K562 (cell line): ENCODE data around the gene CCDC194. TPM values are rescaled to one million over a fixed set of nuclear protein-coding genes. Genes with fewer than 3 reads are reported as not detected.

Experiments used
- CTCF ChIP-seq, 3 experiments: IDR thresholded peaks in 2 of 3; conservative IDR thresholded peaks in 1 of 3; 2 replicates each; pipeline ENCODE4 v1.5.1; 2011 to 2012; ENCODE audit warnings: low read length in 3 of 3, mild to moderate bottlenecking in 3 of 3, control low read depth in 2 of 3, improper control_type of control experiment in 1 of 3, inconsistent platforms in 1 of 3, low read depth in 1 of 3, mixed read lengths in 1 of 3, moderate library complexity in 1 of 3; ENCODE audit not compliant: insufficient read depth in 2 of 3
- HDAC8 ChIP-seq: fragments of 450-650 bp; IDR thresholded peaks from 2 replicates; pipeline ENCODE4 v1.6.1; 2016; ENCODE audit warnings: mild to moderate bottlenecking, missing genetic modification characterization, moderate library complexity, missing compliant biosample characterization
- KAT7 ChIP-seq: sonication (generic); formaldehyde crosslinking; IDR thresholded peaks from 2 replicates; pipeline ENCODE4 v1.8.0; 2022; ENCODE audit warnings: missing genetic modification reagents, mild to moderate bottlenecking, borderline replicate concordance
- MYC ChIP-seq, 2 experiments: fragments of 250-450 bp in 1 of 2; sonication (Bioruptor Pico) in 1 of 2; IDR thresholded peaks; 2 replicates each; pipeline versions ENCODE4 v1.5.1 to v1.6.1; 2012 to 2021; ENCODE audit warnings: low read depth in 2 of 2, borderline replicate concordance in 1 of 2, improper control_type of control experiment in 1 of 2, low read length in 1 of 2, mild to moderate bottlenecking in 1 of 2, moderate library complexity in 1 of 2
- PHF21A ChIP-seq: fragments of 450-650 bp; IDR thresholded peaks from 2 replicates; pipeline ENCODE4 v1.6.1; 2017; ENCODE audit warnings: low read depth, borderline replicate concordance
- SMARCB1 ChIP-seq: IDR thresholded peaks from 2 replicates; pipeline ENCODE4 v1.6.1; 2011; ENCODE audit warnings: improper control_type of control experiment, low read depth; ENCODE audit not compliant: insufficient read length
- polyA plus RNA-seq, 8 experiments: library from polyadenylated mRNA; depleted of rRNA in 4 of 8; stranded (reverse) in 5 of 8; unstranded in 3 of 8; fragments of >200 nt; fragmentation: Nextera tagmentation in 2 of 8; fragmentation: Illumina TruSeq in 1 of 8; extraction: Ambion mirVana in 2 of 8; extraction: Trizol in 1 of 8; gene quantifications; 2 replicates each; pipeline versions ENCODE4 v1.2.1 to v1.2.3, GENCODE V29; 2011 to 2014; ENCODE audit warnings: inconsistent platforms in 1 of 8, missing spikeins in 1 of 8
- total RNA-seq, 7 experiments: library from RNA; depleted of rRNA in 6 of 7; stranded (reverse); fragments of >200 nt in 6 of 7; fragmentation: Illumina TruSeq in 2 of 7; extraction: Trizol in 2 of 7; gene quantifications; 2 replicates each; pipeline versions ENCODE4 v1.2.1 to v1.2.3, GENCODE V29; 2011 to 2021; ENCODE audit warnings: low replicate concordance in 1 of 7
- TF ChIP-seq, protein P1 (sequence below), 2 experiments: fragments of 250-450 bp in 1 of 2; fragments of 450-650 bp in 1 of 2; sonication (Bioruptor Pico) in 1 of 2; IDR thresholded peaks; 2 replicates each; pipeline versions ENCODE4 v1.6.1 to v1.8.0; 2016 to 2021; ENCODE audit warnings: mild to moderate bottlenecking in 2 of 2, moderate library complexity in 2 of 2, missing compliant biosample characterization in 1 of 2, missing genetic modification characterization in 1 of 2

The CCDC194 gene
- total and polyA plus RNA-seq, 9 of the 15 experiments (the other 6 are each of a cell fraction or from before 2014, with no cell fraction given) = 0.13 to 1.3 (median 0.39) TPM; not detected in 3

DNA sequence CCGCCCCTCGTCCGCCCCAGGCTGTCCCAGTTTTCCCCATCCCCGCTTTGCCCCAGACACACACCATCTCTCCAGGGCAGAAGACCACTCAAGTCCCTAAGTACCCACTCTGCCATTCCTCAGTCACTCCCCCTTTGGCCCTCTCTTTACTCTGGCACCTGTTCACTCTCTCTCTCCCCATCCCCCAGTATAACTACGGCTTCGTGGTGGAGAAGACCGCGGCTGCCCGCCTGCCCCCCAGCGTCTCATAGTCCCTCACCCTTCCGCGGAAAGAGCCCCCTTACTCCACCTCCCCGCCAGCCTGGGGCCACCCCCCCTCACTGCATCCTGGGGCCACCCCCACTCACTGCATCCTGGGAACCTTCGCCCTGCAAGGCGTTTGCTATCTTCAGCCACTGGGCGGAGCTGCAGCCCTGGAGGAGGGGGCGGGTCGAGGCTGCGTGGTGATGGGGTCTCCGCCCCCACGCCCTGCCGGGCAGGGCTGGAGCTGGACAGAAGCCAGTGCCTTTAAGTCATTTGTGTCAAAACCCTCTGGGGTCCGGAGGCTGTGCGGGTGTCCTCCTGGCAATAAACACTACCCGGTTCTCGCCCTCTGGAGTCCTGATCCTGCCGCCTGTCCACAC is 30.9 kb upstream of the CCDC194 start (continued):
- TF ChIP-seq, protein P1, sequence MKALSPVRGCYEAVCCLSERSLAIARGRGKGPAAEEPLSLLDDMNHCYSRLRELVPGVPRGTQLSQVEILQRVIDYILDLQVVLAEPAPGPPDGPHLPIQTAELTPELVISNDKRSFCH (CRISPR knock-in tag; IDR thresholded peaks at IDR 0.05) = no peak
- TF ChIP-seq, protein P1 (tag; IDR thresholded peaks at IDR 0.05) = no peak
- no peak for TF ChIP-seq HDAC8
- 0 out of 2 replicates have a peak, but pooled peaks have one; percentile 45 for TF ChIP-seq MYC (IDR thresholded peaks at IDR 0.05; ENCODE audit: low read depth, low read length)
- no peak for TF ChIP-seq MYC (CRISPR knock-in tag; IDR thresholded peaks at IDR 0.05; ENCODE audit: borderline replicate concordance, low read depth)
- TF ChIP-seq SMARCB1 = no peak
- TF ChIP-seq PHF21A = no peak
- TF ChIP-seq KAT7 (CRISPR knock-in tag) = no peak
- TF ChIP-seq CTCF (IDR thresholded peaks at IDR 0.05 in 2 of 3, conservative IDR thresholded peaks at IDR 0.05 in 1 of 3; ENCODE audit: insufficient read depth in 2 of 3, low read depth in 1 of 3, low read length in 3 of 3) = peak; percentile 78 to 87 (median 80)
